ENCODE measurements around the gene CCT2. TPM values are rescaled to one million over a fixed set of nuclear protein-coding genes. Genes with fewer than 3 reads are reported as not detected.

The CCT2 gene
- total and polyA plus RNA-seq, 2 of the 13 experiments (the other 11 are each of a cell fraction or from before 2014, with no cell fraction given) = 209 to 388 TPM

GRCh38 chr12:69585189-69586062, at the start of gene CCT2 (continued):
- TF ChIP-seq, protein P1, sequence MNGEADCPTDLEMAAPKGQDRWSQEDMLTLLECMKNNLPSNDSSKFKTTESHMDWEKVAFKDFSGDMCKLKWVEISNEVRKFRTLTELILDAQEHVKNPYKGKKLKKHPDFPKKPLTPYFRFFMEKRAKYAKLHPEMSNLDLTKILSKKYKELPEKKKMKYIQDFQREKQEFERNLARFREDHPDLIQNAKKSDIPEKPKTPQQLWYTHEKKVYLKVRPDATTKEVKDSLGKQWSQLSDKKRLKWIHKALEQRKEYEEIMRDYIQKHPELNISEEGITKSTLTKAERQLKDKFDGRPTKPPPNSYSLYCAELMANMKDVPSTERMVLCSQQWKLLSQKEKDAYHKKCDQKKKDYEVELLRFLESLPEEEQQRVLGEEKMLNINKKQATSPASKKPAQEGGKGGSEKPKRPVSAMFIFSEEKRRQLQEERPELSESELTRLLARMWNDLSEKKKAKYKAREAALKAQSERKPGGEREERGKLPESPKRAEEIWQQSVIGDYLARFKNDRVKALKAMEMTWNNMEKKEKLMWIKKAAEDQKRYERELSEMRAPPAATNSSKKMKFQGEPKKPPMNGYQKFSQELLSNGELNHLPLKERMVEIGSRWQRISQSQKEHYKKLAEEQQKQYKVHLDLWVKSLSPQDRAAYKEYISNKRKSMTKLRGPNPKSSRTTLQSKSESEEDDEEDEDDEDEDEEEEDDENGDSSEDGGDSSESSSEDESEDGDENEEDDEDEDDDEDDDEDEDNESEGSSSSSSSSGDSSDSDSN (CRISPR knock-in tag; IDR thresholded peaks at IDR 0.05) = peak; percentile 78
- TF ChIP-seq TBP (CRISPR knock-in tag; IDR thresholded peaks at IDR 0.05) (0 out of 2 replicates have a peak, but pooled peaks have one; percentile 39), ATF7 (IDR thresholded peaks at IDR 0.05) (no peak), ATF7 (CRISPR knock-in tag; IDR thresholded peaks at IDR 0.05) (0 out of 2 replicates have a peak, but pooled peaks have one; percentile 82), ERF (CRISPR knock-in tag; IDR thresholded peaks at IDR 0.05) (peak; percentile 93), ZIK1 (CRISPR knock-in tag; IDR thresholded peaks at IDR 0.05; ENCODE audit: borderline replicate concordance, low read depth) (peak; percentile 92), ZMYM3 (CRISPR knock-in tag; IDR thresholded peaks at IDR 0.05) (no peak; the same call in 1 of the 2 replicates), MAFF (IDR thresholded peaks at IDR 0.05; ENCODE audit: low read depth, low read length) (no peak), PLRG1 (conservative IDR thresholded peaks at IDR 0.05) (no peak), GRHL1 (CRISPR knock-in tag; conservative IDR thresholded peaks at IDR 0.05) (no peak), ZNF564 (CRISPR knock-in tag; IDR thresholded peaks at IDR 0.05) (peak; percentile 77; the same call in 1 of the 2 replicates), LCORL (IDR thresholded peaks at IDR 0.05) (no peak), LCORL (CRISPR knock-in tag; IDR thresholded peaks at IDR 0.05) (peak; percentile 87), ARNTL (CRISPR knock-in tag; IDR thresholded peaks at IDR 0.05) (peak; percentile 44; the same call in 1 of the 2 replicates), FOSL2 (CRISPR knock-in tag; IDR thresholded peaks at IDR 0.05) (peak; percentile 38; the same call in 1 of the 2 replicates), ZNF280B (CRISPR knock-in tag; IDR thresholded peaks at IDR 0.05; ENCODE audit: borderline replicate concordance) (peak; percentile 96), U2AF1 (optimal IDR thresholded peaks at IDR 0.05; ENCODE audit: low read depth, low read length) (no peak), ZNF17 (CRISPR knock-in tag; IDR thresholded peaks at IDR 0.05) (no peak), ZNF672 (CRISPR knock-in tag; IDR thresholded peaks at IDR 0.05) (no peak), GFI1 (CRISPR knock-in tag; IDR thresholded peaks at IDR 0.05; ENCODE audit: borderline replicate concordance) (peak; percentile 70), THAP11 (CRISPR knock-in tag; IDR thresholded peaks at IDR 0.05) (peak; percentile 85), KLF9 (CRISPR knock-in tag; IDR thresholded peaks at IDR 0.05; ENCODE audit: low read depth) (peak; percentile 97), NFIB (CRISPR knock-in tag; IDR thresholded peaks at IDR 0.05; ENCODE audit: borderline replicate concordance) (no peak)
- TF ChIP-seq, protein P2, sequence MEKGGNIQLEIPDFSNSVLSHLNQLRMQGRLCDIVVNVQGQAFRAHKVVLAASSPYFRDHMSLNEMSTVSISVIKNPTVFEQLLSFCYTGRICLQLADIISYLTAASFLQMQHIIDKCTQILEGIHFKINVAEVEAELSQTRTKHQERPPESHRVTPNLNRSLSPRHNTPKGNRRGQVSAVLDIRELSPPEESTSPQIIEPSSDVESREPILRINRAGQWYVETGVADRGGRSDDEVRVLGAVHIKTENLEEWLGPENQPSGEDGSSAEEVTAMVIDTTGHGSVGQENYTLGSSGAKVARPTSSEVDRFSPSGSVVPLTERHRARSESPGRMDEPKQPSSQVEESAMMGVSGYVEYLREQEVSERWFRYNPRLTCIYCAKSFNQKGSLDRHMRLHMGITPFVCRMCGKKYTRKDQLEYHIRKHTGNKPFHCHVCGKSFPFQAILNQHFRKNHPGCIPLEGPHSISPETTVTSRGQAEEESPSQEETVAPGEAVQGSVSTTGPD (CRISPR knock-in tag; IDR thresholded peaks at IDR 0.05) = no peak
